ENCODE results near the gene SPATC1L. TPM values are rescaled to one million over a fixed set of nuclear protein-coding genes. Genes with fewer than 3 reads are reported as not detected.

The SPATC1L gene
- total RNA-seq, 1 experiment from 2014 or later: 16.7 TPM

GRCh38 chr21:46135782-46136395 lies 48.4 kb downstream of the SPATC1L start:
- H3K9ac ChIP-seq (ENCODE audit: low read length): no peak overlapping the region
- no peaks in the 10 kb centered on the region for H3K79me2 ChIP-seq (ENCODE audit: low read length)
- no peaks in the 10 kb centered on the region for H3K9me2 ChIP-seq (replicated peaks; ENCODE audit: insufficient read depth, low read length)
- no peak overlapping the region for H3K27ac ChIP-seq (ENCODE audit: low read length)
- no peak overlapping the region for H2AFZ ChIP-seq (ENCODE audit: low read length)
- no peaks in the 10 kb centered on the region for H3K36me3 ChIP-seq (ENCODE audit: insufficient read depth, low read length)
- no peaks in the 10 kb centered on the region for H3K27me3 ChIP-seq (ENCODE audit: low read length)
- H3K4me1 ChIP-seq (ENCODE audit: low read length): no peaks in the 10 kb centered on the region
- H3K4me3 ChIP-seq (ENCODE audit: low read length): no peak overlapping the region
- H3K4me2 ChIP-seq (ENCODE audit: low read depth, low read length, poor library complexity, severe bottlenecking): no peak overlapping the region
- H3K9me3 ChIP-seq (ENCODE audit: low read length): no peaks in the 10 kb centered on the region
- no peaks in the 10 kb centered on the region for H4K20me1 ChIP-seq (ENCODE audit: insufficient read depth, low read depth, low read length)
- DNase-seq: no peak

- no peak overlapping the region for H3K9ac ChIP-seq (ENCODE audit: low read length)
These were observed 52.2 kb downstream of the SPATC1L start for GRCh38 chr21:46131838-46132651.

GRCh38 chr21:46131588-46131837 lies 52.7 kb downstream of the SPATC1L start:
- no peaks in the 10 kb centered on the region for H3K27me3 ChIP-seq (ENCODE audit: low read length)
- no peak overlapping the region for H3K4me2 ChIP-seq (ENCODE audit: low read depth, low read length, poor library complexity, severe bottlenecking)
- H2AFZ ChIP-seq (ENCODE audit: low read length): no peak overlapping the region
- no peak overlapping the region for H3K4me3 ChIP-seq (ENCODE audit: low read length)
- no peaks in the 10 kb centered on the region for H3K36me3 ChIP-seq (ENCODE audit: insufficient read depth, low read length)
- H3K9me3 ChIP-seq (ENCODE audit: low read length): no peaks in the 10 kb centered on the region
- H3K9me2 ChIP-seq (replicated peaks; ENCODE audit: insufficient read depth, low read length): no peaks in the 10 kb centered on the region
- no peaks in the 10 kb centered on the region for H4K20me1 ChIP-seq (ENCODE audit: insufficient read depth, low read depth, low read length)
- peaks cover 4% of the 10 kb centered on the region; the same call in 1 of the 2 replicates for H3K4me1 ChIP-seq (ENCODE audit: low read length)
- H3K9ac ChIP-seq (ENCODE audit: low read length): no peak overlapping the region
- no peak for DNase-seq
- H3K27ac ChIP-seq (ENCODE audit: low read length): no peak overlapping the region
- no peaks in the 10 kb centered on the region for H3K79me2 ChIP-seq (ENCODE audit: low read length)

More at GRCh38 chr21:46131838-46132651, 52.2 kb downstream of the SPATC1L start:
- Histone ChIP-seq H3K9me3 (ENCODE audit: low read length) (no peaks in the 10 kb centered on the region), H3K4me2 (ENCODE audit: low read depth, low read length, poor library complexity, severe bottlenecking) (no peak overlapping the region), H3K4me1 (ENCODE audit: low read length) (peaks cover 2% of the 10 kb centered on the region; the same call in 1 of the 2 replicates), H2AFZ (ENCODE audit: low read length) (no peak overlapping the region), H3K27ac (ENCODE audit: low read length) (no peak overlapping the region), H3K27me3 (ENCODE audit: low read length) (no peaks in the 10 kb centered on the region), H3K79me2 (ENCODE audit: low read length) (no peaks in the 10 kb centered on the region), H3K36me3 (ENCODE audit: insufficient read depth, low read length) (no peaks in the 10 kb centered on the region), H3K9me2 (replicated peaks; ENCODE audit: insufficient read depth, low read length) (no peaks in the 10 kb centered on the region), H3K4me3 (ENCODE audit: low read length) (no peak overlapping the region), H4K20me1 (ENCODE audit: insufficient read depth, low read depth, low read length) (no peaks in the 10 kb centered on the region)
- DNase-seq: no peak

GRCh38 chr21:46130831-46131587 lies 53.2 kb downstream of the SPATC1L start:
- no peak overlapping the region for H3K27ac ChIP-seq (ENCODE audit: low read length)
- no peaks in the 10 kb centered on the region for H3K9me2 ChIP-seq (replicated peaks; ENCODE audit: insufficient read depth, low read length)
- H3K27me3 ChIP-seq (ENCODE audit: low read length): no peaks in the 10 kb centered on the region
- H3K9me3 ChIP-seq (ENCODE audit: low read length): no peaks in the 10 kb centered on the region
- H3K4me3 ChIP-seq (ENCODE audit: low read length): no peak overlapping the region
- no peaks in the 10 kb centered on the region for H4K20me1 ChIP-seq (ENCODE audit: insufficient read depth, low read depth, low read length)
- H3K9ac ChIP-seq (ENCODE audit: low read length): no peak overlapping the region
- H3K79me2 ChIP-seq (ENCODE audit: low read length): no peaks in the 10 kb centered on the region
- no peak overlapping the region for H3K4me2 ChIP-seq (ENCODE audit: low read depth, low read length, poor library complexity, severe bottlenecking)
- DNase-seq: no peak
- H3K4me1 ChIP-seq (ENCODE audit: low read length): peaks cover 4% of the 10 kb centered on the region; the same call in 1 of the 2 replicates
- H2AFZ ChIP-seq (ENCODE audit: low read length): no peak overlapping the region
- H3K36me3 ChIP-seq (ENCODE audit: insufficient read depth, low read length): no peaks in the 10 kb centered on the region

- Histone ChIP-seq H3K9ac (ENCODE audit: low read length) (no peak overlapping the region), H4K20me1 (ENCODE audit: insufficient read depth, low read depth, low read length) (no peaks in the 10 kb centered on the region), H3K9me3 (ENCODE audit: low read length) (no peaks in the 10 kb centered on the region), H3K4me1 (ENCODE audit: low read length) (peaks cover 4% of the 10 kb centered on the region; the same call in 1 of the 2 replicates), H2AFZ (ENCODE audit: low read length) (no peak overlapping the region), H3K36me3 (ENCODE audit: insufficient read depth, low read length) (no peaks in the 10 kb centered on the region), H3K79me2 (ENCODE audit: low read length) (no peaks in the 10 kb centered on the region), H3K4me2 (ENCODE audit: low read depth, low read length, poor library complexity, severe bottlenecking) (no peak overlapping the region), H3K4me3 (ENCODE audit: low read length) (no peak overlapping the region), H3K27ac (ENCODE audit: low read length) (no peak overlapping the region), H3K9me2 (replicated peaks; ENCODE audit: insufficient read depth, low read length) (no peaks in the 10 kb centered on the region), H3K27me3 (ENCODE audit: low read length) (no peaks in the 10 kb centered on the region)
- DNase-seq: no peak
These were observed 54.2 kb downstream of the SPATC1L start for GRCh38 chr21:46129846-46130651.

- no peaks in the 10 kb centered on the region for H4K20me1 ChIP-seq (ENCODE audit: insufficient read depth, low read depth, low read length)
- H3K9me3 ChIP-seq (ENCODE audit: low read length): no peaks in the 10 kb centered on the region
- no peaks in the 10 kb centered on the region for H3K9me2 ChIP-seq (replicated peaks; ENCODE audit: insufficient read depth, low read length)
- no peak overlapping the region for H2AFZ ChIP-seq (ENCODE audit: low read length)
- no peak overlapping the region for H3K4me2 ChIP-seq (ENCODE audit: low read depth, low read length, poor library complexity, severe bottlenecking)
- DNase-seq: no peak
- H3K4me1 ChIP-seq (ENCODE audit: low read length): peaks cover 4% of the 10 kb centered on the region; the same call in 1 of the 2 replicates
- H3K9ac ChIP-seq (ENCODE audit: low read length): no peak overlapping the region
- H3K79me2 ChIP-seq (ENCODE audit: low read length): no peaks in the 10 kb centered on the region
- no peak overlapping the region for H3K4me3 ChIP-seq (ENCODE audit: low read length)
- H3K27ac ChIP-seq (ENCODE audit: low read length): no peak overlapping the region
- no peaks in the 10 kb centered on the region for H3K27me3 ChIP-seq (ENCODE audit: low read length)
- no peaks in the 10 kb centered on the region for H3K36me3 ChIP-seq (ENCODE audit: insufficient read depth, low read length)
These were observed 55.2 kb downstream of the SPATC1L start for GRCh38 chr21:46128933-46129571.

DNA sequence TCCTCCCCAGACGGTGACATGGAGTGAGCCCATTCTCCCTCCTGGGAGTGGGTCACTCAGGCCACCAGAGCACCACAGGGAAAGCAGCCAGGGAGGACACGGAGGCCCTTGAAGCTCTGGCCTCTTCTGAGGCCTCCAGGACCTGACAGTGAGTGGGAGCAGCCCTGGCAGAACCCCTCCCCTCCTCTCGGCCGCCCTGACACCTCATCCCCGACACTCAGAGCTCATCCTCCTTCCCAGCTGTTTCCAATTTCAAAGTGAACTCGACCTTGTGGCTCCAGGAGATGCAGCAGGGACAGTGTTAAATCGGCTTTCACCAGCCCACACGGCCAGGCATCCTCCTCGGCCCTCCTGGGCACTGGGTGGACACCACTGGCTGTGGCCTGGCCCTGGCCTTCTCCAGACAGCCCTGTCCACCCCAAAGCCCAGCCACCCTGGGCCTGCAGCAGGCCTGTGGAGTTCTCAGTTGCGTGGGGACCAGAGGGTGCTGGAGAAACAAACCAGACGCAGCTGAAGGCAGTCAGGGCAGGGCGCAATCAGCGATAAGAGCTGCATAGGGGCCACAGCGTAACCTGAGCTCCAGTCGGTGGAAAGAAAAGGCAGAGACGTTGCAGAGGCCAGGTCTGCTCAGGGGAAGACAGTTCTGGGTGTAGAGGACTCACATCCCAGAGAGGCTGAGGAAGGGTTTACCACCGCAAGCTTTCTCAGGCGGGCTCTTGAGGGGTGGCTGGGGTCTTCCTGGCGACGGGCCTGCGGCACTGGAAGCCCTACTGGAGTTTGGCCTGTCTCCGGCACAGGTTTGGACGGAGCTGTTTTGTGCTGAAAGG lies 55.9 kb downstream of the SPATC1L start:
- Histone ChIP-seq H3K27ac (ENCODE audit: low read length) (no peak overlapping the region), H3K9me2 (replicated peaks; ENCODE audit: insufficient read depth, low read length) (no peaks in the 10 kb centered on the region), H3K4me1 (ENCODE audit: low read length) (peaks cover 4% of the 10 kb centered on the region; the same call in 1 of the 2 replicates), H3K79me2 (ENCODE audit: low read length) (no peaks in the 10 kb centered on the region), H3K4me2 (ENCODE audit: low read depth, low read length, poor library complexity, severe bottlenecking) (no peak overlapping the region), H3K36me3 (ENCODE audit: insufficient read depth, low read length) (no peaks in the 10 kb centered on the region), H3K9ac (ENCODE audit: low read length) (no peak overlapping the region), H2AFZ (ENCODE audit: low read length) (no peak overlapping the region), H3K4me3 (ENCODE audit: low read length) (no peak overlapping the region), H4K20me1 (ENCODE audit: insufficient read depth, low read depth, low read length) (no peaks in the 10 kb centered on the region), H3K27me3 (ENCODE audit: low read length) (no peaks in the 10 kb centered on the region), H3K9me3 (ENCODE audit: low read length) (no peaks in the 10 kb centered on the region)
- DNase-seq: no peak
